HG03159 (cell line): ENCODE data around the gene CCR6.

Source experiments
- ATAC-seq: cut with Tn5 transposase; IDR thresholded peaks from one replicate; pipeline ENCODE4 v1.9.1; 2021; ENCODE audit warnings: mild to moderate bottlenecking, moderate library complexity; ENCODE audit not compliant: unreplicated experiment

CCR6 gene

GRCh38 chr6:167119670-167120582, 3.0 kb upstream of the CCR6 start:
- no peak for ATAC-seq

GRCh38 chr6:167120583-167120903, 2.4 kb upstream of the CCR6 start:
- ATAC-seq, result no peak

GRCh38 chr6:167121335-167121841, 1.5 kb upstream of the CCR6 start:
- ATAC-seq, result no peak

GRCh38 chr6:167122041-167122826, 662 bp upstream of the CCR6 start:
- peak; percentile 25 for ATAC-seq

- ATAC-seq, result no peak
Measured at GRCh38 chr6:167124753-167125152, 1.9 kb downstream of the CCR6 start.

- ATAC-seq, result no peak
Measured at GRCh38 chr6:167125410-167125809, 2.5 kb downstream of the CCR6 start.

GRCh38 chr6:167125855-167126349, 3.0 kb downstream of the CCR6 start:
- ATAC-seq, result no peak

- ATAC-seq, result no peak
Measured at GRCh38 chr6:167127785-167128531, 5.1 kb downstream of the CCR6 start.

- no peak for ATAC-seq
Measured at GRCh38 chr6:167129159-167129558, 6.3 kb downstream of the CCR6 start.

GRCh38 chr6:167129562-167129961, 6.7 kb downstream of the CCR6 start:
- no peak for ATAC-seq

GRCh38 chr6:167130008-167130677, 7.2 kb downstream of the CCR6 start:
- ATAC-seq, result peak; percentile 64

- no peak for ATAC-seq
Measured at GRCh38 chr6:167130712-167131684, 8.1 kb downstream of the CCR6 start.

GRCh38 chr6:167134448-167135328, 11.8 kb downstream of the CCR6 start:
- ATAC-seq, result no peak

GRCh38 chr6:167136376-167136775, 13.5 kb downstream of the CCR6 start:
- ATAC-seq, result no peak

GRCh38 chr6:167137081-167137480, 14.2 kb downstream of the CCR6 start:
- no peak for ATAC-seq

GRCh38 chr6:167137881-167138280, 15.0 kb downstream of the CCR6 start:
- ATAC-seq, result no peak

GRCh38 chr6:167139761-167140160, 16.9 kb downstream of the CCR6 start:
- ATAC-seq, result no peak
